NCI-H460 (cell line): ENCODE data around the gene PNMA8A. TPM values are rescaled to one million over a fixed set of nuclear protein-coding genes. Genes with fewer than 3 reads are reported as not detected.
"Not testable (repeated sequence)": the region's sequence is repeated elsewhere in the genome, so short reads cannot be mapped to it uniquely, and the experiment has no call there.

Experiments used
- DNase-seq: peaks from one replicate; pipeline ENCODE4 v3.0.0-alpha.2; 2016; ENCODE audit warnings: low read depth; ENCODE audit errors: extremely low read depth
- total RNA-seq: library from RNA; depleted of rRNA; stranded (reverse); fragments of >200 nt; shearing (Covaris generic); gene quantifications from 2 replicates; pipeline ENCODE4 v1.2.3, GENCODE V29; 2014

The PNMA8A gene
- total RNA-seq, 1 experiment from 2014 or later, result not detected

DNA sequence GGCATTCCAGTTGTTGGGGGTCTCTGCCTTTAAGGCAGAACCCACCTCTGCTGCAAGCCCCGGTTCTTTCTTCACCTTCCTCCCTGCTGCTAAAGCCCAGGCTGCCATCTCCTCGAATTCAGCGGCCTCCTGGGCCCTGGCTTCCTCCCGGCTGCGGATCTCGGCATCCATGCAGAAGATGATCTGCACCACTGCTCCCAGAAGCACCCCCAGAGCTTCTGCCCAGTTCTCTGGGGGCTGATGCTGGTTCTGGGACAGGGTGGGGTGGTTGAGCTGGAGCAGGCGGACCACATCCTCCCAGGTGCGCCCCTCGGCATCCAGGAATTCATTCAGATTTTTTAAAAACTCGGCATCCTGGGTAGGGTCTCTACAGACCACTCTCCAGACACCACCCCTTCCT, 987 bp downstream of the PNMA8A start:
- DNase-seq, result no peak

DNA sequence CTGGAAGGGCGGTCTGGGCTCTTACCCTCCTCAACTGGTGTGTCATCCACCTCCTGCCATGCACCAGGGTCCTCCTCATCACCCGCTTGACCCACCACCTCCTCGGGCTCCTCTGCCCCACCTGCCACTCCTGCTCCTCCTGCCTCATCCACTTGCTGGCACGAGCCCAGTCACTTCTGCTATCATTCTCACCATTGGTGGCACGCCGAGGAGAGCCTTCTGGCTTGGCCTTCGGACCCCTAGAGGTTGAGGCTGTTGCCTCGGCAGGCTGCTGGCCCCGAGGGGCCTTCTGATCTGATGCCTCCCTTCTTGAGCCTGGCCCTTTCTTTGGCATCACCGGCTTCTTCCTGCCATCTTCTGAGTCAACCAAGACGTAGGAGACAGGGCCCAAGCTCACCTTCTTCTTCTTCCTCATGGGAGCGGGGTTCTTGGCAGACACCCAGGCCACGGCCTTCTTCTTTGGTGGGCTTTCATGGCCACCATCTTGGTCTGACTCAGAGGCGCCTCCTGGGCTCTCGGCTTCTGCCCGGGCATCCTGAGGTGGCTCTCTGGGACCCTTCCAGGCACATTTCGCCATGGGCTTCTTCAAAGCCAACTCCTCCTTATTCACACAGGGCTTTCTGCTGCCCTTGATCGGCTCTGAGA, 1.7 kb downstream of the PNMA8A start:
- DNase-seq, result no peak

DNA sequence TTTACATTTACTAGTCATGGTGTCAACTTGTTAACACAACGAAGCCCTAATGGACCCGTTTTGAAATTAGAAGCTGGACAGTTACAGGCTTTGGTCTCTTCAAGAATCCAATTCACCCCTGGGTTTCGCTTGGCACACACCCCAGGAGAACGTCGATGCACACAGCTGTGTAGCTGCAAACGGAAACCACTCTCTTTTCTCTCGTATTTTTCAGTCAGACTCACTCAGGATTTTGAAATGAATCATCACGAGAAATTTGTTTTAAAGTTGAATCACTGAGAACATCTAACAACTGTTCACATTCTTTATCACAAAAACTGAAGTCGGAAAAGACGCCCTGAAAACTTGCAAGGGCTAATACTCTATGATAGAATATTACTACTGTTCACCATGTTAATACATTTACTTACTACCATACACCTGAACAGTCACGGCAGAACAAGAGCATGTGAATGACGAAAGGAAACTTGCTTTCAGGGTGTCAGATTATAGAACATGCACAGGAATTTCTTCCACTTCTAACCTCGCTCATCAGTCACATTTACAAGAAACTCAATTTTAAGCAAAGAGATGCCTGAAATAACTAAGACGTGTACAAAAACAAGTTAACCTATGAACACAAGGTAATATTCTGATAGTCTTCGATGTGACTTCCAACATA, 4.7 kb downstream of the PNMA8A start:
- no peak for DNase-seq

- DNase-seq, result no peak
These were observed 7.8 kb downstream of the PNMA8A start for GRCh38 chr19:46463516-46463915.

DNA sequence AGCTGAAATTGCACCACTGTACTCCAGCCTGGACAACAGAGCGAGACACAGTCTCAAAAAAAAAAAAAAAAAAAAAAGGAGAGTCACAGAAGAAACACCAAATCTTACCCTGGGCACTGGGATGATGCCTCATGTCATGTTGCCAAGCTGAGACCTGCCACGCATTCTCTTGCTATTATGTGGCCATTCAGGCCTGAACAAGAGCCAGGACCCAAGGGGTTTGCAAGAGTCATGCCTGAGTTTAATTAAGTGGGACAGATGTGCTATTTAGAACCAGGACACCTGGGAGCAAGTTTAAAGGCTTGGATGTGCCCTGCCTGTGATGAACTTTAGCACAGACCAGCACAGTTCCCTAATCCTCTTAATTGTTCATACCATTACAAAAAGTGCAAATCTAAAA, 9.8 kb downstream of the PNMA8A start:
- DNase-seq, result no peak

- no peak for DNase-seq
These were observed 10.4 kb downstream of the PNMA8A start for GRCh38 chr19:46460981-46461380.

DNA sequence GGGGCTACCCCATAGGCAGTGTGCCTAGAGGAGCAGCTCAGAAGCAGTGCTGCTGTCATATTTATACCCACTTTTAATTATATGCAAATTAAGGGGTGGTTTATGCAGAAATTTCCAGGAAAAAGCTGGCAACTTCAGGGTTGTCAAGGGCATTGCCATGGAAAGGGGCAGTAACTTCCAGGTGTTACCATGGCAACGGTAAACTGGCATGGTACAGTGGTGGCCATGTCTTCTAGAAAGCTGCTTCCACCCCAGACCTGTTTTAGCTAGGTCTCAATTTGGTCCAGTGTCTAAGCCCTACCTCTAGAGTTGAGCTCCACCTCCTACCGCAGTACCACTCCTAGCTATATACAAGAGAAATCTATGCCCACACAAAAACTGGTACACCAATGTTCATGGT, 11.3 kb downstream of the PNMA8A start:
- no peak for DNase-seq

DNA sequence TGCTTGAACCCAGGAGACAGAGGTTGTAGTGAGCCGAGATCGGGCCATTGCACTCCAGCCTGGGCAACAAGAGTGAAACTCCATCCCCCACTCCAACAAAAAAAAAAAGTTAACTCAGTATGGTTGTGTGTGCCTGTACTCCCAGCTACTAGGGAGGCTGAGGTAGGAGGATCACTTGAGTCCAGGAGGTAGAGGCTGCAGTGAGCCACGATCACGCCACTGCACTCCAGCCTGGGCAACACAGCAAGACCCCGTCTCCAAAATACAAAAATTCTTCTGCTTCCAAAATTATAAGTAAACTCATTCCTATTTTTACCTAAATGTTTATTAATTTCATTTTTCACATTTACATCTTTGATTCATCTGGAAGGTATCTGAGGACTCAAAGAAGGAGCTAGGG, 14.4 kb downstream of the PNMA8A start:
- DNase-seq, result no peak

DNA sequence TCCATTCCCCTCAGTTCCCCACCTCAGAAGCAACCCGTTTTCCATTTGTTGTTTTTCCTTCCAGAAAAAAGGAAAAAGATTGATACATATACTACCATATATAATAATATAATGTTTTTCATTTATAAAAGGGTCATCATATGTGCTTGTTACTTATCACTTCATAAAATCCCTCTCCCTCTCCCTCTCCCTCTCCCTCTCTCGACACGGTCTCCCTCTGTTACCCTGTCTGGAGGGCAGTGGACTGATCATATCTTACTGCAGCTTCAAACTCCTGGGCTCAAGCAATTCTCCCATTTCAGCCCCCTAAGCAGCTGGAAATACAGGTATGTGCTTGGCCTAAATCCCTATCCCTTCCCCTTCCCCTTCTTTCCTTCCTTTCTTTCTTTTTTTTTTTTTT, 17.1 kb downstream of the PNMA8A start:
- DNase-seq, result no peak

- DNase-seq, result no peak
These were observed 17.7 kb downstream of the PNMA8A start for GRCh38 chr19:46453661-46454060.

- no peak for DNase-seq
These were observed 19.2 kb downstream of the PNMA8A start for GRCh38 chr19:46452186-46452585.

DNA sequence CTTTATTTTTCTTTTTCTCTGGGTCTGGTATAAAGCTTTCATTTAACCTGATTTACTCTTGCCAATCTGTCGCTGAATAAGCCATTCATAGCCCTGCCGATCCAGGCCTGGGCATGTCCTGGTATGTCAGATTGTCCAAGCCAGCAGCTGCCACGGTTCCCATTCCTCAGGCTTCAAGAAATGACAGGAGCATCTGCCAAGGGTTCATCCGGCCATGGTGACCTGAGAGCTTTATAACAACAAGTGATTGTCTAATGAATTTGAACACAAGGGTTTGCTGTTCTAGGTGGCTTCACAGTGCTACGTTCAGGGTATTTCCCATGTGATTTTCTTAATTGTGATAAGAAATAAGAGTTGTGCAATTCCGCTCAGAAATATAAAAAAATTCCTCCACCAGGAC, 20.0 kb downstream of the PNMA8A start:
- DNase-seq, result no peak

GRCh38 chr19:46450737-46451136, 20.6 kb downstream of the PNMA8A start:
- DNase-seq, result no peak

DNA sequence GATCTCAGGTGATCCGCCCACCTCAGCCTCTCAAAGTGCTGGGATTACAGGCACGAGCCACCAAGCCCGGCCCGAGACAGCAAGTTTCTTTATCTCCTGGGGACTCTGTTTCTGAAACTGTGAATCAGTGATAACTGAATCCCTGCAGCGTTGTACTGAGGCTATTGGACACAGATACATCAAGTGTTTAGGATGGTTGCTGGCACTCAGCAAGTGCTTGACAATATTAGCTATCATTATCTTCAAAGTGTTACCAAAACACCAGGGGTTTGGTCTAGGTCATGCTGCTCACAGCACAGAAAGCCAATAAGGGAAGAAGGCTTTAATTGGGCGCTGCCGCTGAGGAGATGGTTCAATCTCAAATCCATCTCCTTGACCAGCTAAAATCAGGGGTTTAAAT, 22.1 kb downstream of the PNMA8A start:
- DNase-seq, result no peak

- DNase-seq, result no peak
These were observed 22.8 kb downstream of the PNMA8A start for GRCh38 chr19:46448601-46449000.

DNA sequence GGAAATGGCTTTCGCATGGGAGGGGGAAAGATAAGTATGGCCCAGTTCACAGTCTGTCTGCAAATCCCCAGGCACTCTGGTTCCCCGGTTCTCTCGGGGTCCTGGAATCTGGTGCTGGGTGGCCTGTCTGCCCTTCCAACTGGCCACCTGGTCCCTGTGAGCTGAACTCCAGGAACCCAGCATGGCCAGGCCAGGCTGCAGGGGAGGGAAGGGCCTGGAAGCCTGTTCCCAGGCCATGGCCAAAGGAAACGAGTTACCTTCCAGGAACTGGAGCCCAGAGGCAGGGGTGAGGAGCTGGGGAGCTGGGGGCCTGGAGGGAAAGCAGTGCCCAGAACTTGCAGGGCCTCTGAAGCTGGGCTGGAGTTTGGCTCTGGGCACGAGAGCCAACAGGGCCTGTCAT, 23.5 kb downstream of the PNMA8A start:
- DNase-seq, result no peak

GRCh38 chr19:46447006-46447405, 24.4 kb downstream of the PNMA8A start:
- DNase-seq, result no peak

DNA sequence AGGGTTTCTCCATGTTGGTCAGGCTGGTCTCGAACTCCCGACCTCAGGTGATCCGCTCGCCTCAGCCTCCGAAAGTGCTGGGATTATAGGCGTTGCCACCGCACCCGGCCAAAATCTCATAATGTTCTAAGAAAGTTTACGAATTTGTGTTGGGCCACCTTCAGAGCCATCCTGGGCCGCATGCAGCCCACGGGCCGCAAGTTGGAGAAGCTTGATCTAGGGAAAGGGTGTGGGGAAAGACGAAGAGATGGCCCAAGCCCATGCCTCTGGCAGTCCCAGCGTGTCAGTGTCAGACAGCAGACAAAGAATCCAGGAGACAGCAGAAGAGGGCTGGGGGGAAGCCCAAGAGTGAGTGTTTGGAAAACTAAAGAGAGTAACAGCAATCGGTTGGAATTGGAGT, 25.3 kb downstream of the PNMA8A start:
- DNase-seq, result no peak

- no peak for DNase-seq
These were observed 28.4 kb downstream of the PNMA8A start for GRCh38 chr19:46442808-46443450.

DNA sequence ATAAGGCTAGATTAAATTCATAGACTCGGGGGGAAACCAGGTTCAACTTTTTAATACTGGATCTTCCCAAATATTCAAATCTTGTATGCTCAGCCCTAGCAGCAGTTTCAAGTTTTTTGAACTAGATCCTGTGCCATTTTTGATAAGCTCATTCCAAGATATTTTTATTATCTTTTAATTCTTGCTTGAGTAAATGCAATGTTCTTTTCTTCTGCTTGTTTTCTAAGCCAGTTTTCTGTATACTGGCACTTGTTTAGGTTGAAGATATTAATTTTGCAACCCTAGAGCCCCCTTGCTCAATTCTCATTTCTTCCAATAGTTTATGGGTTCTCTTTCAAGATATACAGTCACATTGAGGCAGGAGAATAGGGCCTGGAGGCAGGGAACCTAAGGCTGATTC, 29.5 kb downstream of the PNMA8A start:
- DNase-seq, result no peak

- DNase-seq, result not testable (repeated sequence)
These were observed 35.7 kb downstream of the PNMA8A start for GRCh38 chr19:46435689-46436088.

- DNase-seq, result no peak
These were observed 36.4 kb downstream of the PNMA8A start for GRCh38 chr19:46435009-46435408.
